GM18520 (cell line): Measurements from ENCODE around the gene PCDHGB5.

ENCODE experiments used
- ATAC-seq: cut with Tn5 transposase; IDR thresholded peaks from one replicate; pipeline ENCODE4 v1.9.1; 2021; ENCODE audit not compliant: unreplicated experiment

PCDHGB5 gene

GRCh38 chr5:141439411-141440141, 41.8 kb downstream of the PCDHGB5 start:
- ATAC-seq = no peak

GRCh38 chr5:141440341-141440740, 42.6 kb downstream of the PCDHGB5 start:
- ATAC-seq = no peak

- ATAC-seq = no peak
Observed at GRCh38 chr5:141441571-141442170, 43.9 kb downstream of the PCDHGB5 start.
